Measurements from ENCODE around the gene IL1RL2.

DNA sequence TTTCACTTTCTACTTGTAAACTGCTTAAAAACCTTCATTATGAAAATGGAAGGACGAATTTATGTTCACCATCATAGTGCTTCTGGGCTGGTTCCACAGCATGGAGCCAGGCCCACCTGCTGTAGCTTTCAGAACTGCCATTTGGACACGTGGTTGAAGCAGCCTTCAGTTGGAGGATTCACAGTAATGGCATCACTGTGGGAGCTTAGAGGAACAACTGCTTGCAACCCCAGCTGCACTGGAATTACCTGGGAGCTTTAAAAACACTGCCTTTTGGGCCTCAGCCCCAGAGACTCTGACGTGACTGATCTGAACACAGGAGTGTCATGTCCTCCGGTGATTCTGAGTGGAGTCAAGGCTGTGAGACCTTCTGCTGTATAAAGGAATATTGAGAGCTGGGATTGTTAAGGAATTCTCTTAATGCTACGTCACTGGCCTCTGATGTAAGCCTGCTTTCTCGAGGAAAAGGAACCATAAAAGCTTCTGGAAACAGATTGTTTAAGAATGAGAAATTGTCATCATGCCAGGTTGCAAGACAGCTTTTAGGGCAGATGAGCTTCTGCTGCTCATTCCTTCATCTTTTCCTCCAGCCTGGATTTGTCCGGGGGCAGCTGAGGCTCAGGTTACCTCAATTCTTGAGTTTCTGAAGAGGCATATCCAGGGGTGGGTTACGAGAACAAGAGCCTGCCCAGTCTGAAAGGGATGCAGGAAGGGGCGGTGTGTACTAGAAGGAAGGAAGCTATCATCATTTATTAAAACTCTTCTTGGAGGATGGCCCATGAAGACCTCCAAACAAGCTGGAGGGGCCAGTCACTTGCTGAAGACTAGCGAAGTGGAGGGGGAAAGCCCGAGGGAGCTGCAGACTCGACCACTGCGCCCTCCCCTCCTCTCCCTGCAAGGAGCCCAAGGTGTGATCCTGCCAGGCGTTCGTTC lies 45.5 kb upstream of the IL1RL2 start:
- TF ChIP-seq POLR2A (IDR thresholded peaks at IDR 0.05; ENCODE audit: low read length) (no peak), GATA1 (IDR thresholded peaks at IDR 0.05; ENCODE audit: low read depth, low read length) (no peak)
